NT2/D1 (cell line): ENCODE data around the gene POLR2H.

Source experiments
- SUZ12 ChIP-seq: IDR thresholded peaks from 2 replicates; pipeline ENCODE4 v1.6.1; 2011; ENCODE audit not compliant: insufficient read length, insufficient read depth; ENCODE audit errors: extremely low read depth
- YY1 ChIP-seq: IDR thresholded peaks from 2 replicates; pipeline ENCODE4 v1.6.1; 2011; ENCODE audit not compliant: insufficient read length, insufficient read depth
- ZNF274 ChIP-seq: IDR thresholded peaks from 2 replicates; pipeline ENCODE4 v1.6.1; 2011; ENCODE audit warnings: mild to moderate bottlenecking, low read depth, low read length

- no peak for TF ChIP-seq YY1
- no peak for TF ChIP-seq ZNF274
- no peak for TF ChIP-seq SUZ12
Observed at GRCh38 chr3:184327171-184327570, 34.3 kb upstream of the POLR2H start.
